Trophoblast cell (in vitro differentiated cells and primary cell): ENCODE results near the gene RASA3.
"Not testable (repeated sequence)": the region's sequence is repeated elsewhere in the genome, so short reads cannot be mapped to it uniquely, and the experiment has no call there.

ENCODE experiments used
- DNase-seq, 2 donors: peaks; one replicate each; pipeline ENCODE4 v3.0.0-alpha.2; 2016
- H2AFZ ChIP-seq: 2 replicates; pipeline ENCODE4 v1.6.1; 2013; ENCODE audit warnings: low read length, moderate library complexity, mild to moderate bottlenecking; ENCODE audit not compliant: insufficient read depth, poor library complexity
- H2AK5ac ChIP-seq: 2 replicates; pipeline ENCODE4 v1.6.1; 2013; ENCODE audit warnings: mild to moderate bottlenecking, low read length
- H2BK120ac ChIP-seq: 2 replicates; pipeline ENCODE4 v1.6.1; 2013; ENCODE audit warnings: low read length, mild to moderate bottlenecking, moderate library complexity; ENCODE audit not compliant: insufficient read depth, poor library complexity
- H2BK12ac ChIP-seq: 2 replicates; pipeline ENCODE4 v1.6.1; 2013; ENCODE audit warnings: mild to moderate bottlenecking, low read length, moderate library complexity
- H2BK5ac ChIP-seq: 2 replicates; pipeline ENCODE4 v1.6.1; 2013; ENCODE audit warnings: low read length, low read depth, moderate library complexity, mild to moderate bottlenecking; ENCODE audit not compliant: poor library complexity
- H3K14ac ChIP-seq: 2 replicates; pipeline ENCODE4 v1.6.1; 2013; ENCODE audit warnings: mild to moderate bottlenecking, low read length
- H3K18ac ChIP-seq: 2 replicates; pipeline ENCODE4 v1.6.1; 2013; ENCODE audit warnings: mild to moderate bottlenecking, low read length
- H3K23ac ChIP-seq: 2 replicates; pipeline ENCODE4 v1.6.1; 2013; ENCODE audit warnings: low read length
- H3K27ac ChIP-seq: 2 replicates; pipeline ENCODE4 v1.5.1; 2013; ENCODE audit warnings: low read depth, mild to moderate bottlenecking, inconsistent platforms, low read length, moderate library complexity
- H3K27me3 ChIP-seq: 2 replicates; pipeline ENCODE4 v1.6.1; 2013; ENCODE audit warnings: inconsistent platforms, mild to moderate bottlenecking, low read length, moderate library complexity; ENCODE audit not compliant: insufficient read depth
- H3K36me3 ChIP-seq, 2 experiments: 1 replicate in 1 of 2; 2 replicates in 1 of 2; pipeline ENCODE4 v1.6.1; 2013; ENCODE audit warnings: low read length in 2 of 2, mild to moderate bottlenecking in 2 of 2, moderate library complexity in 1 of 2; ENCODE audit not compliant: insufficient read depth in 2 of 2, control insufficient read depth in 1 of 2
- H3K4ac ChIP-seq: 2 replicates; pipeline ENCODE4 v1.6.1; 2013; ENCODE audit warnings: low read depth, mild to moderate bottlenecking, low read length, moderate library complexity
- H3K4me1 ChIP-seq, 2 experiments: 1 replicate in 1 of 2; 2 replicates in 1 of 2; pipeline ENCODE4 v1.6.1; 2013; ENCODE audit warnings: low read length in 2 of 2, mild to moderate bottlenecking in 2 of 2, moderate library complexity in 1 of 2; ENCODE audit not compliant: insufficient read depth in 2 of 2, control insufficient read depth in 1 of 2
- H3K4me2 ChIP-seq: 2 replicates; pipeline ENCODE4 v1.6.1; 2013; ENCODE audit warnings: inconsistent platforms, mild to moderate bottlenecking, low read length, moderate library complexity
- H3K4me3 ChIP-seq: 2 replicates; pipeline ENCODE4 v1.5.1; 2013; ENCODE audit warnings: mild to moderate bottlenecking, low read depth, low read length, inconsistent platforms
- H3K79me1 ChIP-seq: one replicate; pipeline ENCODE4 v1.6.1; 2013; ENCODE audit warnings: low read length
- H3K79me2 ChIP-seq: 2 replicates; pipeline ENCODE4 v1.6.1; 2013; ENCODE audit warnings: low read length, mild to moderate bottlenecking; ENCODE audit not compliant: control insufficient read depth, insufficient read depth, poor library complexity
- H3K9ac ChIP-seq: 2 replicates; pipeline ENCODE4 v1.6.1; 2013; ENCODE audit warnings: mild to moderate bottlenecking, low read length
- H3K9me3 ChIP-seq: 2 replicates; pipeline ENCODE4 v1.6.1; 2013; ENCODE audit warnings: low read depth, mild to moderate bottlenecking, control low read depth, inconsistent platforms, low read length; ENCODE audit not compliant: insufficient read depth
- H4K12ac ChIP-seq: 2 replicates; pipeline ENCODE4 v1.6.1; 2013; ENCODE audit warnings: low read depth, mild to moderate bottlenecking, low read length, moderate library complexity
- H4K8ac ChIP-seq: 2 replicates; pipeline ENCODE4 v1.6.1; 2013; ENCODE audit warnings: low read depth, mild to moderate bottlenecking, low read length, moderate library complexity
- H4K91ac ChIP-seq: one replicate; pipeline ENCODE4 v1.6.1; 2013; ENCODE audit warnings: low read depth, mild to moderate bottlenecking, low read length, moderate library complexity
- WGBS: extraction: QIAGEN DNeasy Blood & Tissue Kit; methylation state at CpG from one replicate; pipeline ENCODE4 v1.1.7; 2013; ENCODE audit warnings: missing lambda C conversion rate; ENCODE audit not compliant: insufficient read length, insufficient coverage; ENCODE audit errors: extremely low coverage; 5-methylcytosine and 5-hydroxymethylcytosine counted together

RASA3 gene

DNA sequence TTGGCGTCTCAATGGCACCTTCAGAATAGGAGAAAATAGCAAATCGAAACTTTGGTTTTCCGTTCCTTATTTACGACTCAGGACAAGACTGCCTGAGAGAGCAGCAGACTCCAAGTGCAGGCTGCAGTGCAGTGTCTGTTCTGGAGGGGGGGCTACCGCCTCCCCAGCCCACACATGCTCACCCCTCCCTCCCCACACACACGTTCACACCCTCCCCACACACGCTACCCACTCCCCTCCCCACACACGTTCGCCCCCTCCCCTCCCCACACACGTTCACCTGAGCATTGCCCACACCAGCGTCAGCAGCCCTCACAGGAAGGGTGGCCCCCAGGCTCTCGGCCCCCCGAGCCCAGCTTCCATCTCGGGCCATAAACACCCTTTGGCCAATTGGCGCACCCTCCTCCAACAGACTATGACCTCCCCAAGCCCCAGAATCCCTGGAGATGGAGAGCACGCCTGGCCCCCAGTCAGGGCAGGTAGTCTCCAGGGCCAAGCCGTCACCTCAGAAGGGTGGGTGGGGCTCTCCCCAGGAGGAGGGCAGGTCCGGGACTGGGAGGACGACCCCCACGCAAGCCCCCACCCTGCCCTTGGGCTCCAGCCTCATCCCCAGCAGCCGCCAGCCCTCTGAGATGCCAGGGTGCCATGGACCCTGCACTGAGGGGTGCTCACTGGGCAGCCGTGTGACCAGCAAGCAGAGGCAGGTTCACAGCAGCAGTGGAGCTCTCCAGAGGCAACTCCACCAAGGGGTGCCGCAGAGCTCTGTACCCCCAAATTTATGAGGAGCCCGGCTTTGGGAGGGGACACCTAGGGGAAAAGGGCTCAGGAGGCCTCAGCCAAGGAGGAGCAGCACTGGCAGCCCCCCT lies 27.5 kb downstream of the RASA3 start:
- no peak for DNase-seq
- Histone ChIP-seq H3K14ac (peak overlapping the region; percentile 55), H2BK120ac (peak overlapping the region; percentile 73), H3K4ac (peak overlapping the region; percentile 46), H2AFZ (no peak overlapping the region), H3K79me2 (peaks cover 2% of the 10 kb centered on the region), H4K8ac (peak overlapping the region; percentile 8), H4K12ac (peak overlapping the region; percentile 0), H2BK5ac (peak overlapping the region; percentile 11), H2BK12ac (peak overlapping the region; percentile 82), H3K9me3 (peaks cover 4% of the 10 kb centered on the region), H3K4me3 (no peak overlapping the region), H3K4me2 (no peak overlapping the region), H4K91ac (peak overlapping the region; percentile 75), H3K4me1 (peaks cover 38 to 40% of the 10 kb centered on the region in 2 experiments), H3K18ac (peak overlapping the region; percentile 77), H3K27ac (peak overlapping the region; percentile 78), H3K79me1 (peaks cover 19% of the 10 kb centered on the region), H3K9ac (no peak overlapping the region), H2AK5ac (peak overlapping the region; percentile 78), H3K23ac (no peak overlapping the region), H3K27me3 (no peaks in the 10 kb centered on the region), H3K36me3 (peaks cover 2 to 3% of the 10 kb centered on the region in 2 experiments)
- 100% methylated on average over 4 of the region's 24 CpGs for WGBS

DNA sequence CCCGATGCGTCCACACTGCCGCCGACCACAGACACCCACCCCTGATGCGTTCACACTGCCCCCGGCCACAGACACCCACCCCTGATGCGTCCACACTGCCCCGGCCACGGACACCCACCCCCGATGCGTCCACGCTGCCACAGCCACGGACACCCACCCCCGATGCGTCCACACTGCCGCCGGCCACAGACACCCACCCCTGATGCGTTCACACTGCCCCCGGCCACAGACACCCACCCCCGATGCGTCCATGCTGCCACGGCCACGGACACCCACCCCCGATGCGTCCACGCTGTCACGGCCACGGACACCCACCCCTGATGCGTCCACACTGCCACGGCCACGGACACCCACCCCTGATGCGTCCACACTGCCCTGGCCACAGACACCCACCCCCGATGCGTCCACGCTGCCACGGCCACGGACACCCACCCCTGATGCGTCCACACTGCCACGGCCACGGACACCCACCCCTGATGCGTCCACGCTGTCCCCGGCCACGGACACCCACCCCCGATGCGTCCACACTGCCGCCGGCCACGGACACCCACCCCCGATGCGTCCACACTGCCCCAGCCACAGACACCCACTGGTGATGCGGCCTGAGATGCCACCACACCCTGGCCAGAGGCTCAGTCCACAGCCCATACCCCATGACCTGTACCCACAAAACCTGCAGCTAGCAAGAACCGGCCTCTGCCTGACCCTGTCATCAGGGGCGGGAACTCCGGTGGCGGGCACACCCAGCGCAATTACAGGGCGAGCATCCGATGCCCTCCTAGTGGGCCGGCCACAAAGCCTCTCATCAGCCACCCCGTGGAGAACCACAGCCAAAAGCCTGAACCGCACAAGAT lies 28.4 kb downstream of the RASA3 start:
- peaks cover 2% of the 10 kb centered on the region for H3K79me2 ChIP-seq

GRCh38 chr13:114103289-114103621 lies 29.2 kb downstream of the RASA3 start:
- H3K4me1 ChIP-seq = peaks cover 37 to 43% of the 10 kb centered on the region in 2 experiments
- not testable (repeated sequence) for H3K14ac ChIP-seq, H3K4me3 ChIP-seq, H3K9me3 ChIP-seq, DNase-seq, H2BK120ac ChIP-seq, H2AFZ ChIP-seq, H2BK12ac ChIP-seq, H4K12ac ChIP-seq, H3K27ac ChIP-seq, H3K36me3 ChIP-seq, H3K27me3 ChIP-seq, H3K18ac ChIP-seq, H3K4me2 ChIP-seq, H3K4ac ChIP-seq, H2BK5ac ChIP-seq, H4K91ac ChIP-seq, H3K23ac ChIP-seq, H3K9ac ChIP-seq, H4K8ac ChIP-seq, H3K79me2 ChIP-seq
- WGBS = no CpG with 5 or more reads among the region's 20 CpGs
- H2AK5ac ChIP-seq = peak overlapping the region; percentile 73
- H3K79me1 ChIP-seq = peaks cover 23% of the 10 kb centered on the region

More for the DNA sequence above, 28.4 kb downstream of the RASA3 start:
- Histone ChIP-seq H3K23ac (no peak overlapping the region), H3K27me3 (no peaks in the 10 kb centered on the region), H3K9me3 (peaks cover 4% of the 10 kb centered on the region), H2AFZ (no peak overlapping the region), H3K4me3 (no peak overlapping the region), H3K18ac (peak overlapping the region; percentile 73), H2BK12ac (peak overlapping the region; percentile 5), H4K8ac (no peak overlapping the region), H3K14ac (peak overlapping the region; percentile 25), H3K27ac (no peak overlapping the region), H2BK120ac (no peak overlapping the region), H2BK5ac (no peak overlapping the region), H3K79me1 (peaks cover 20% of the 10 kb centered on the region), H3K4me1 (peaks cover 34 to 37% of the 10 kb centered on the region in 2 experiments), H2AK5ac (peak overlapping the region; percentile 78), H3K36me3 (peaks cover 1 to 3% of the 10 kb centered on the region in 2 experiments), H3K9ac (no peak overlapping the region), H4K91ac (peak overlapping the region; percentile 75), H4K12ac (peak overlapping the region; percentile 0), H3K4ac (peak overlapping the region; percentile 38), H3K4me2 (no peak overlapping the region)
- no CpG with 5 or more reads among the region's 62 CpGs for WGBS
- DNase-seq = no peak

DNA sequence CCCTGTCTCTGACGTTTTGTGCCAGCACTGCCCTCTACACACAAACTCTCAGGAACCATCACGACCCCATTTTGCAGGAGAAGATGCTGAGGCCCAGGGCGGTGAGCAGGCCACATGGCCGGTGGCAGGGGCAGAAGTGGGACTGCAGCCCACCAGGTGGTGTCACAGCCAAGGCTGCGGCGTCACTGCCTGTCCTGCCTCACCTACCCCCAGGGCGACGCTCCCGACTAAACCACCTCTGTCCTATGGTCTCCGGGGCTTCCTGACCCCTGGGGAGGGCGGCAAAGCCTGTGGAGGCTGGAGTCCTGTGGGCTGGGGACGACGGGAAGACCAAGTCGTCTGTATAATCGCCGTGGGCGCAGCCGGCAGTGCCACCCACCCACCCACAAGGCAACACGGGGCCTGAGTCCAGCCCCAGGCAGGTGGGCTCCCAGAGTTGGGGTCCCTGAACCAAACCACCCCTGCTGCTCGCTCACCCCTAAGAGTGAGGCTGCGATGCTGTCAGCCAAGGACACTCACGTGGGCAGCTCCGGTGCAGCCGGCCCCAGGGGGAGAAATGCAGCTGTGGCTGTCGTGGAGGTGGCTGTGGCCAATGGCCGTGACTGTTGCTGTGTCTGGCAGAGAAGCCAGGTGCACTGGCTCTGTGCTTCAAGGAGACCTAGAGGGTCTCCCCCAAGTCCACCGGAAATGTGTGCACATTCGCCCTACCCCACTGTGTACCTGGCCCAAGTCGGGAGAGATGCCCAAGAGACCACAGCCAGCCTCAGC lies 29.7 kb downstream of the RASA3 start:
- H3K18ac ChIP-seq = no peak overlapping the region
- H4K12ac ChIP-seq = no peak overlapping the region
- WGBS = no CpG with 5 or more reads among the region's 29 CpGs
- H3K4me3 ChIP-seq = no peak overlapping the region
- no peak overlapping the region for H3K27ac ChIP-seq
- H2BK120ac ChIP-seq = no peak overlapping the region
- DNase-seq = no peak
- H3K4me2 ChIP-seq = no peak overlapping the region
- H3K9me3 ChIP-seq = no peaks in the 10 kb centered on the region
- H3K14ac ChIP-seq = no peak overlapping the region
- H3K4me1 ChIP-seq = peaks cover 37 to 45% of the 10 kb centered on the region in 2 experiments
- H4K8ac ChIP-seq = no peak overlapping the region
- H3K23ac ChIP-seq = no peak overlapping the region
- H3K4ac ChIP-seq = no peak overlapping the region
- no peak overlapping the region for H3K9ac ChIP-seq
- peaks cover 2% of the 10 kb centered on the region for H3K79me2 ChIP-seq
- H3K36me3 ChIP-seq = peaks cover 0 to 3% of the 10 kb centered on the region in 2 experiments
- no peak overlapping the region for H2BK12ac ChIP-seq
- no peak overlapping the region for H2BK5ac ChIP-seq
- H2AK5ac ChIP-seq = peak overlapping the region; percentile 73
- no peaks in the 10 kb centered on the region for H3K27me3 ChIP-seq
- H3K79me1 ChIP-seq = peaks cover 27% of the 10 kb centered on the region
- peak overlapping the region; percentile 20 for H4K91ac ChIP-seq
- no peak overlapping the region for H2AFZ ChIP-seq
